Activated CD8-positive, alpha-beta T cell treated with anti-CD3 and anti-CD28 coated beads for 36 hours (primary cell): ENCODE measurements around the gene NFATC3. TPM values are rescaled to one million over a fixed set of nuclear protein-coding genes. Genes with fewer than 3 reads are reported as not detected.

Experiments used
- ATAC-seq: fragments of 200-7000 bp; cut with Tn5 transposase; one replicate; pipeline ENCODE4 v1.10.0; 2021; ENCODE audit warnings: mild to moderate bottlenecking, moderate library complexity
- CTCF ChIA-PET: fragments of 350-600 bp; sonication (Branson Sonifier 250); formaldehyde crosslinking; loops from one replicate; lab custom pipeline; 2021; ENCODE audit warnings: antibody characterized with exemption; lab: Charles Lee
- POLR2A ChIA-PET: fragments of 350-600 bp; sonication (Branson Sonifier 250); formaldehyde crosslinking; loops from one replicate; lab custom pipeline; 2021; ENCODE audit warnings: antibody characterized with exemption; lab: Charles Lee
- DNase-seq: peaks from one replicate; pipeline ENCODE4 v3.0.0-alpha.2; 2020
- H3K27ac Mint-ChIP-seq: one replicate; pipeline ENCODE4 v1.8.0; 2021; ENCODE audit warnings: mild to moderate bottlenecking, mixed read lengths
- H3K27me3 Mint-ChIP-seq: one replicate; pipeline ENCODE4 v1.8.0; 2021; ENCODE audit warnings: mixed read lengths
- H3K36me3 Mint-ChIP-seq: one replicate; pipeline ENCODE4 v1.8.0; 2021; ENCODE audit warnings: low read depth, mixed read lengths
- H3K4me1 Mint-ChIP-seq: one replicate; pipeline ENCODE4 v1.8.0; 2021; ENCODE audit warnings: low read depth, mixed read lengths
- H3K4me3 Mint-ChIP-seq: one replicate; pipeline ENCODE4 v1.8.0; 2021; ENCODE audit warnings: mild to moderate bottlenecking, moderate library complexity, mixed read lengths
- H3K9me3 Mint-ChIP-seq: one replicate; pipeline ENCODE4 v1.8.0; 2021; ENCODE audit warnings: mixed read lengths
- CTCF ChIP-seq: fragments of 200-600 bp; IDR thresholded peaks from one replicate; pipeline ENCODE4 v1.8.0; 2022; ENCODE audit warnings: antibody characterized with exemption, mild to moderate bottlenecking
- intact Hi-C: fragments of 100-400 bp; cut with micrococcal nuclease; formaldehyde crosslinking; loops from one replicate; pipeline ENCODE4 v1.10.0; 2022
- total RNA-seq, 2 experiments: library from RNA; stranded (reverse); gene quantifications; one replicate each; pipeline ENCODE4 v1.2.3, GENCODE V29; 2021

NFATC3 gene
- total RNA-seq, 2 experiments from 2014 or later = 102 to 104 TPM

GRCh38 chr16:68272507-68273209 is 187.5 kb downstream of the NFATC3 start:
- TF ChIP-seq CTCF = no peak
- Mint-ChIP-seq H3K9me3 (no peaks in the 10 kb centered on the region), H3K4me1 (peaks cover 88% of the 10 kb centered on the region), H3K4me3 (peak overlapping the region; percentile 53), H3K27ac (peak overlapping the region; percentile 96), H3K27me3 (no peaks in the 10 kb centered on the region), H3K36me3 (peaks cover 65% of the 10 kb centered on the region)
- DNase-seq (peak; percentile 49), ATAC-seq (peak; percentile 2)
- intact Hi-C loops = no loop called here
- POLR2A ChIA-PET = interaction anchor here (0.6 to 5.9 kb wide), 11 partner anchors 9 to 56 kb away, joined by 3 to 42 read pairs (median 4); partner anchors contain the start of genes PRMT7, SLC7A6 and SLC7A6OS
- CTCF ChIA-PET = interaction anchor here (0.6 to 8.5 kb wide), 5 partner anchors 11 to 56 kb away, joined by 3 to 97 read pairs (median 31); partner anchors contain the start of gene SLC7A6

- H3K4me1 Mint-ChIP-seq = peaks cover 79% of the 10 kb centered on the region
- ChIA-PET POLR2A (interaction anchor here (0.8 to 5.9 kb wide), 7 partner anchors 9 to 37 kb away, joined by 3 to 42 read pairs (median 4); partner anchors contain the start of genes PRMT7, SLC7A6 and SLC7A6OS), CTCF (interaction anchor here (0.9 to 8.5 kb wide), 4 partner anchors 11 to 55 kb away, joined by 6 to 97 read pairs (median 37); partner anchors contain the start of gene SLC7A6)
- H3K27me3 Mint-ChIP-seq = no peaks in the 10 kb centered on the region
- TF ChIP-seq CTCF = no peak
- intact Hi-C loops = no loop called here
- no peak for ATAC-seq
- peak overlapping the region; percentile 53 for H3K4me3 Mint-ChIP-seq
- H3K27ac Mint-ChIP-seq = peak overlapping the region; percentile 96
- no peak for DNase-seq
- no peaks in the 10 kb centered on the region for H3K9me3 Mint-ChIP-seq
- H3K36me3 Mint-ChIP-seq = peaks cover 58% of the 10 kb centered on the region
Observed at GRCh38 chr16:68273459-68273858, 188.3 kb downstream of the NFATC3 start.

- intact Hi-C loops = no loop called here
- peak overlapping the region; percentile 96 for H3K27ac Mint-ChIP-seq
- TF ChIP-seq CTCF = no peak
Observed at GRCh38 chr16:68273896-68274295, 188.7 kb downstream of the NFATC3 start.

GRCh38 chr16:68274441-68274840 is 189.3 kb downstream of the NFATC3 start:
- ChIA-PET POLR2A (interaction anchor here (0.7 to 5.9 kb wide), 8 partner anchors 10 to 255 kb away, joined by 3 to 42 read pairs (median 4); partner anchors contain the start of gene SLC7A6), CTCF (interaction anchor here (1.3 to 8.5 kb wide), 3 partner anchors 10 to 55 kb away, joined by 6 to 97 read pairs (median 43); partner anchors contain the start of gene SLC7A6)
- H3K9me3 Mint-ChIP-seq = no peaks in the 10 kb centered on the region
- intact Hi-C loops = no loop called here
- H3K4me3 Mint-ChIP-seq = no peak overlapping the region
- ATAC-seq = no peak
- H3K36me3 Mint-ChIP-seq = peaks cover 54% of the 10 kb centered on the region
- no peak for DNase-seq
- H3K4me1 Mint-ChIP-seq = peaks cover 75% of the 10 kb centered on the region
- no peaks in the 10 kb centered on the region for H3K27me3 Mint-ChIP-seq
- no peak for TF ChIP-seq CTCF
- H3K27ac Mint-ChIP-seq = peak overlapping the region; percentile 96

More at GRCh38 chr16:68273896-68274295, 188.7 kb downstream of the NFATC3 start:
- Mint-ChIP-seq H3K27me3 (no peaks in the 10 kb centered on the region), H3K4me1 (peaks cover 78% of the 10 kb centered on the region), H3K36me3 (peaks cover 57% of the 10 kb centered on the region), H3K4me3 (no peak overlapping the region), H3K9me3 (no peaks in the 10 kb centered on the region)
- DNase-seq (no peak), ATAC-seq (no peak)
- POLR2A ChIA-PET = interaction anchor here (0.7 to 5.9 kb wide), 9 partner anchors 10 to 255 kb away, joined by 3 to 42 read pairs (median 4); partner anchors contain the start of genes PRMT7, SLC7A6 and SLC7A6OS
- CTCF ChIA-PET = interaction anchor here (1.3 to 8.5 kb wide), 3 partner anchors 11 to 55 kb away, joined by 6 to 97 read pairs (median 43); partner anchors contain the start of gene SLC7A6
